ENCODE data around the gene KMT2C.
"Not testable (repeated sequence)": the region's sequence is repeated elsewhere in the genome, so short reads cannot be mapped to it uniquely, and the experiment has no call there.

Gene KMT2C

GRCh38 chr7:152284998-152285397, 150.8 kb downstream of the KMT2C start:
- H3K36me3 ChIP-seq (replicated peaks; ENCODE audit: low read depth, low read length); H3K27ac ChIP-seq (ENCODE audit: low read length); H3K4me1 ChIP-seq (ENCODE audit: low read length); H3K27me3 ChIP-seq (ENCODE audit: low read depth, low read length); H3K4me2 ChIP-seq (ENCODE audit: low read length); H3K4me3 ChIP-seq (ENCODE audit: low read length); H3K79me2 ChIP-seq (ENCODE audit: low read length); H3K9me3 ChIP-seq (ENCODE audit: insufficient read depth, low read length); H4K20me1 ChIP-seq (ENCODE audit: insufficient read depth, low read length); H3K9ac ChIP-seq (ENCODE audit: low read length); H2AFZ ChIP-seq (ENCODE audit: low read depth, low read length): not testable (repeated sequence)

- H3K4me3 ChIP-seq (ENCODE audit: low read length); H3K36me3 ChIP-seq (replicated peaks; ENCODE audit: low read depth, low read length); H3K27me3 ChIP-seq (ENCODE audit: low read depth, low read length); H2AFZ ChIP-seq (ENCODE audit: low read depth, low read length); H3K79me2 ChIP-seq (ENCODE audit: low read length); H3K27ac ChIP-seq (ENCODE audit: low read length); H3K9ac ChIP-seq (ENCODE audit: low read length); H4K20me1 ChIP-seq (ENCODE audit: insufficient read depth, low read length); H3K4me1 ChIP-seq (ENCODE audit: low read length); H3K9me3 ChIP-seq (ENCODE audit: insufficient read depth, low read length); H3K4me2 ChIP-seq (ENCODE audit: low read length): not testable (repeated sequence)
Measured at GRCh38 chr7:152277687-152278086, 158.1 kb downstream of the KMT2C start.

- H3K4me1 ChIP-seq (ENCODE audit: low read length); H4K20me1 ChIP-seq (ENCODE audit: insufficient read depth, low read length); H3K27ac ChIP-seq (ENCODE audit: low read length); H3K9ac ChIP-seq (ENCODE audit: low read length); H2AFZ ChIP-seq (ENCODE audit: low read depth, low read length); H3K79me2 ChIP-seq (ENCODE audit: low read length); H3K36me3 ChIP-seq (replicated peaks; ENCODE audit: low read depth, low read length); H3K27me3 ChIP-seq (ENCODE audit: low read depth, low read length); H3K4me2 ChIP-seq (ENCODE audit: low read length); H3K4me3 ChIP-seq (ENCODE audit: low read length); H3K9me3 ChIP-seq (ENCODE audit: insufficient read depth, low read length): not testable (repeated sequence)
Measured at GRCh38 chr7:152270427-152270826, 165.4 kb downstream of the KMT2C start.

DNA sequence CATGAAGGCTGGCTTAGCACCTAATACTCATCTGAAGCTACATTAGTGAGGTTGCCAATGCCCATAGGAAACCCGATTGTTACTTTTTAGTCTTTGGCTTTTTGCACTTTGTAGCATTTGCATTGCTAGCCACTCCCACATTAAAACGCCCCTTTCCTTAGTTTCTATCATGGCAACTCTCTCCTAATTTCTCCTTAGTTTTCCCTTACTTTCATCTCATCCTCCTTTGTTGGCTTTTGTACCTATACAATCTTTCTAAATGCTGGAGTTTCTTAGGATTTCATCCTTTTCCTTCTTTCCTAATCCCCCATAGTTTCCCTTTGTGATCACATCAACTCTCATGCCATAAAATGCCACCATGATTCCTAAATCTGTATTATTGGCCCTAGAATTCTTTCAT, 168.9 kb downstream of the KMT2C start:
- H3K4me2 ChIP-seq (ENCODE audit: low read length); H3K27ac ChIP-seq (ENCODE audit: low read length); H3K9me3 ChIP-seq (ENCODE audit: insufficient read depth, low read length); H3K4me1 ChIP-seq (ENCODE audit: low read length); H3K9ac ChIP-seq (ENCODE audit: low read length); H3K79me2 ChIP-seq (ENCODE audit: low read length); H3K4me3 ChIP-seq (ENCODE audit: low read length); H3K36me3 ChIP-seq (replicated peaks; ENCODE audit: low read depth, low read length); H2AFZ ChIP-seq (ENCODE audit: low read depth, low read length); H3K27me3 ChIP-seq (ENCODE audit: low read depth, low read length); H4K20me1 ChIP-seq (ENCODE audit: insufficient read depth, low read length): not testable (repeated sequence)

- not testable (repeated sequence) for H3K27me3 ChIP-seq (ENCODE audit: low read depth, low read length); H3K4me3 ChIP-seq (ENCODE audit: low read length); H3K36me3 ChIP-seq (replicated peaks; ENCODE audit: low read depth, low read length); H3K9me3 ChIP-seq (ENCODE audit: insufficient read depth, low read length); H3K9ac ChIP-seq (ENCODE audit: low read length); H3K4me1 ChIP-seq (ENCODE audit: low read length); H3K4me2 ChIP-seq (ENCODE audit: low read length); H4K20me1 ChIP-seq (ENCODE audit: insufficient read depth, low read length); H3K79me2 ChIP-seq (ENCODE audit: low read length); H3K27ac ChIP-seq (ENCODE audit: low read length); H2AFZ ChIP-seq (ENCODE audit: low read depth, low read length)
Measured at GRCh38 chr7:152264915-152265314, 170.9 kb downstream of the KMT2C start.

- not testable (repeated sequence) for H3K9me3 ChIP-seq (ENCODE audit: insufficient read depth, low read length); H3K27me3 ChIP-seq (ENCODE audit: low read depth, low read length); H4K20me1 ChIP-seq (ENCODE audit: insufficient read depth, low read length); H2AFZ ChIP-seq (ENCODE audit: low read depth, low read length); H3K4me1 ChIP-seq (ENCODE audit: low read length); H3K4me2 ChIP-seq (ENCODE audit: low read length); H3K27ac ChIP-seq (ENCODE audit: low read length); H3K79me2 ChIP-seq (ENCODE audit: low read length); H3K9ac ChIP-seq (ENCODE audit: low read length); H3K4me3 ChIP-seq (ENCODE audit: low read length); H3K36me3 ChIP-seq (replicated peaks; ENCODE audit: low read depth, low read length)
Measured at GRCh38 chr7:152262146-152262545, 173.7 kb downstream of the KMT2C start.

- H3K4me2 ChIP-seq (ENCODE audit: low read length); H3K79me2 ChIP-seq (ENCODE audit: low read length); H3K27ac ChIP-seq (ENCODE audit: low read length); H3K4me3 ChIP-seq (ENCODE audit: low read length); H2AFZ ChIP-seq (ENCODE audit: low read depth, low read length); H3K36me3 ChIP-seq (replicated peaks; ENCODE audit: low read depth, low read length); H4K20me1 ChIP-seq (ENCODE audit: insufficient read depth, low read length); H3K9me3 ChIP-seq (ENCODE audit: insufficient read depth, low read length); H3K9ac ChIP-seq (ENCODE audit: low read length); H3K27me3 ChIP-seq (ENCODE audit: low read depth, low read length); H3K4me1 ChIP-seq (ENCODE audit: low read length): not testable (repeated sequence)
Measured at GRCh38 chr7:152259645-152260044, 176.2 kb downstream of the KMT2C start.

DNA sequence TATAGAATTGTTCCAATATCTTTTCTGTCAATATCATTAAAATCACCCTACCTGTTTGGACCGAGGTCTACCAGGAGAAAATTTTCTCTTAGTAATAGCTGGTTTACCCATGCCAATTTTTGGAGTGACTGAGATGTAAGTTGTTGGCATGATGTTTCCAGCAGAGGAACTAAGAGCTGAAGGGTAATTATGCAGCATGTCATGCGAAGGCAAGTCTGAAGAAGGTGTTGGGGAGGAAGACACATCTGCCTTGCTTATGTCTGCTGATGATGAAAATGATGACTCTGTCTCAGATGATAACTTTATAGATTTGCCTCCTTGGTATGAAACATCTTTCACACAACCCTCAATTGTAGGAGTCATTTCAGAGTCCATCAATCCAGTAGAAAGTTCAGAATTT, 188.0 kb downstream of the KMT2C start:
- not testable (repeated sequence) for H3K4me3 ChIP-seq (ENCODE audit: low read length); H3K79me2 ChIP-seq (ENCODE audit: low read length); H2AFZ ChIP-seq (ENCODE audit: low read depth, low read length); H3K4me1 ChIP-seq (ENCODE audit: low read length); H3K9me3 ChIP-seq (ENCODE audit: insufficient read depth, low read length); H3K27ac ChIP-seq (ENCODE audit: low read length); H3K27me3 ChIP-seq (ENCODE audit: low read depth, low read length); H3K4me2 ChIP-seq (ENCODE audit: low read length); H3K9ac ChIP-seq (ENCODE audit: low read length); H4K20me1 ChIP-seq (ENCODE audit: insufficient read depth, low read length); H3K36me3 ChIP-seq (replicated peaks; ENCODE audit: low read depth, low read length)

GRCh38 chr7:152245417-152245816, 190.4 kb downstream of the KMT2C start:
- H3K4me2 ChIP-seq (ENCODE audit: low read length); H3K4me1 ChIP-seq (ENCODE audit: low read length); H3K27me3 ChIP-seq (ENCODE audit: low read depth, low read length); H3K36me3 ChIP-seq (replicated peaks; ENCODE audit: low read depth, low read length); H3K4me3 ChIP-seq (ENCODE audit: low read length); H3K79me2 ChIP-seq (ENCODE audit: low read length); H3K9me3 ChIP-seq (ENCODE audit: insufficient read depth, low read length); H3K27ac ChIP-seq (ENCODE audit: low read length); H3K9ac ChIP-seq (ENCODE audit: low read length); H4K20me1 ChIP-seq (ENCODE audit: insufficient read depth, low read length); H2AFZ ChIP-seq (ENCODE audit: low read depth, low read length): not testable (repeated sequence)

- H4K20me1 ChIP-seq (ENCODE audit: insufficient read depth, low read length); H3K4me3 ChIP-seq (ENCODE audit: low read length); H3K27me3 ChIP-seq (ENCODE audit: low read depth, low read length); H3K4me1 ChIP-seq (ENCODE audit: low read length); H3K79me2 ChIP-seq (ENCODE audit: low read length); H3K9ac ChIP-seq (ENCODE audit: low read length); H3K4me2 ChIP-seq (ENCODE audit: low read length); H3K36me3 ChIP-seq (replicated peaks; ENCODE audit: low read depth, low read length); H2AFZ ChIP-seq (ENCODE audit: low read depth, low read length); H3K27ac ChIP-seq (ENCODE audit: low read length); H3K9me3 ChIP-seq (ENCODE audit: insufficient read depth, low read length): not testable (repeated sequence)
Measured at GRCh38 chr7:152243464-152243863, 192.3 kb downstream of the KMT2C start.

Data from OCI-LY3 (cell line).